MM.1S (cell line): Measurements from ENCODE around the gene DNAH10.

Experiments
- DNase-seq: peaks from one replicate; pipeline ENCODE4 v3.0.0-alpha.2; 2015
- H2AFZ ChIP-seq: fragments of 300-600 bp; sonication (generic); 2 replicates; pipeline ENCODE4 v1.6.0; 2016; ENCODE audit warnings: antibody characterized with exemption, low read length
- H3F3A ChIP-seq: fragments of 300-600 bp; sonication (generic); 2 replicates; pipeline ENCODE4 v1.6.1; 2016; ENCODE audit warnings: mild to moderate bottlenecking, antibody characterized with exemption, low read length, moderate library complexity, mixed read lengths; ENCODE audit not compliant: insufficient read depth
- H3K27ac ChIP-seq: fragments of 300-600 bp; sonication (generic); 2 replicates; pipeline ENCODE4 v1.5.1; 2016; ENCODE audit warnings: mild to moderate bottlenecking, low read length
- H3K27me3 ChIP-seq: fragments of 300-600 bp; sonication (generic); replicated peaks from 2 replicates; pipeline ENCODE4 v1.6.0; 2016; ENCODE audit warnings: low read length; ENCODE audit not compliant: insufficient read depth
- H3K36me3 ChIP-seq: fragments of 300-600 bp; sonication (generic); replicated peaks from 2 replicates; pipeline ENCODE4 v1.6.1; 2016; ENCODE audit warnings: mild to moderate bottlenecking, low read length, mixed read lengths; ENCODE audit not compliant: insufficient read depth
- H3K4me1 ChIP-seq: fragments of 300-600 bp; sonication (generic); 2 replicates; pipeline ENCODE4 v1.6.1; 2016; ENCODE audit warnings: low read length, mixed read lengths
- H3K4me2 ChIP-seq: fragments of 300-600 bp; sonication (generic); 2 replicates; pipeline ENCODE4 v1.6.0; 2016; ENCODE audit warnings: low read depth, low read length
- H3K4me3 ChIP-seq: fragments of 300-600 bp; sonication (generic); 2 replicates; pipeline ENCODE4 v1.5.1; 2016; ENCODE audit warnings: low read length, mixed read lengths
- H3K79me2 ChIP-seq: fragments of 300-600 bp; sonication (generic); 2 replicates; pipeline ENCODE4 v1.6.1; 2016; ENCODE audit warnings: mixed run types, low read length, mixed read lengths
- H3K9ac ChIP-seq: fragments of 300-600 bp; sonication (generic); 2 replicates; pipeline ENCODE4 v1.6.1; 2016; ENCODE audit warnings: low read length, mixed read lengths
- H3K9me2 ChIP-seq: fragments of 300-600 bp; sonication (generic); replicated peaks from 2 replicates; pipeline ENCODE4 v1.6.1; 2016; ENCODE audit warnings: mild to moderate bottlenecking, low read length, mixed read lengths; ENCODE audit not compliant: insufficient read depth
- H3K9me3 ChIP-seq: fragments of 300-600 bp; sonication (generic); replicated peaks from 2 replicates; pipeline ENCODE4 v1.6.1; 2016; ENCODE audit warnings: mild to moderate bottlenecking, low read length, mixed read lengths; ENCODE audit not compliant: insufficient read depth
- H4K20me1 ChIP-seq: fragments of 300-600 bp; sonication (generic); 2 replicates; pipeline ENCODE4 v1.6.1; 2016; ENCODE audit warnings: mild to moderate bottlenecking, low read length, moderate library complexity, mixed read lengths; ENCODE audit not compliant: insufficient read depth
- EZH2 ChIP-seq: fragments of 300-600 bp; sonication (generic); optimal IDR thresholded peaks from 2 replicates; pipeline ENCODE3; 2017; ENCODE audit warnings: low read depth, mild to moderate bottlenecking, antibody characterized with exemption, low read length, mixed read lengths
- EZH2phosphoT487 ChIP-seq: fragments of 300-600 bp; sonication (generic); IDR thresholded peaks from 2 replicates; pipeline ENCODE4 v1.6.1; 2018; ENCODE audit warnings: antibody characterized with exemption, low read length
- TF ChIP-seq, protein P1 (sequence below): fragments of 300-600 bp; sonication (generic); IDR thresholded peaks from 2 replicates; pipeline ENCODE4 v1.5.1; 2016; ENCODE audit warnings: antibody characterized with exemption, low read length, mixed read lengths

Gene DNAH10, protein sequence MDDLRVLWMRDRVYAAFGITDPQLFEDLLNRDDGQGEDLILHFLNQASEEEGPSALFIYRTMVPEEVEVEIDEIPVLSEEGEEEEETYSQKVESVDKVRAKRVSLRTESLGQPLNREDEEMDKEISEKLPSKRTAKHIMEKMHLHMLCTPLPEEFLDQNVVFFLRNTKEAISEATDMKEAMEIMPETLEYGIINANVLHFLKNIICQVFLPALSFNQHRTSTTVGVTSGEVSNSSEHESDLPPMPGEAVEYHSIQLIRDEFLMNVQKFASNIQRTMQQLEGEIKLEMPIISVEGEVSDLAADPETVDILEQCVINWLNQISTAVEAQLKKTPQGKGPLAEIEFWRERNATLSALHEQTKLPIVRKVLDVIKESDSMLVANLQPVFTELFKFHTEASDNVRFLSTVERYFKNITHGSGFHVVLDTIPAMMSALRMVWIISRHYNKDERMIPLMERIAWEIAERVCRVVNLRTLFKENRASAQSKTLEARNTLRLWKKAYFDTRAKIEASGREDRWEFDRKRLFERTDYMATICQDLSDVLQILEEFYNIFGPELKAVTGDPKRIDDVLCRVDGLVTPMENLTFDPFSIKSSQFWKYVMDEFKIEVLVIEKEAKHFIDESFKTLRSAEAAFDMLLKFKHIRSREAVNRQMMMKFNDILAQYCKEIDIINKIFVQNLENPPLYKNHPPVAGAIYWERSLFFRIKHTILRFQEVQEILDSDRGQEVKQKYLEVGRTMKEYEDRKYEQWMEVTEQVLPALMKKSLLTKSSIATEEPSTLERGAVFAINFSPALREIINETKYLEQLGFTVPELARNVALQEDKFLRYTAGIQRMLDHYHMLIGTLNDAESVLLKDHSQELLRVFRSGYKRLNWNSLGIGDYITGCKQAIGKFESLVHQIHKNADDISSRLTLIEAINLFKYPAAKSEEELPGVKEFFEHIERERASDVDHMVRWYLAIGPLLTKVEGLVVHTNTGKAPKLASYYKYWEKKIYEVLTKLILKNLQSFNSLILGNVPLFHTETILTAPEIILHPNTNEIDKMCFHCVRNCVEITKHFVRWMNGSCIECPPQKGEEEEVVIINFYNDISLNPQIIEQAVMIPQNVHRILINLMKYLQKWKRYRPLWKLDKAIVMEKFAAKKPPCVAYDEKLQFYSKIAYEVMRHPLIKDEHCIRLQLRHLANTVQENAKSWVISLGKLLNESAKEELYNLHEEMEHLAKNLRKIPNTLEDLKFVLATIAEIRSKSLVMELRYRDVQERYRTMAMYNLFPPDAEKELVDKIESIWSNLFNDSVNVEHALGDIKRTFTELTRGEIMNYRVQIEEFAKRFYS (N-terminal part only)

DNA sequence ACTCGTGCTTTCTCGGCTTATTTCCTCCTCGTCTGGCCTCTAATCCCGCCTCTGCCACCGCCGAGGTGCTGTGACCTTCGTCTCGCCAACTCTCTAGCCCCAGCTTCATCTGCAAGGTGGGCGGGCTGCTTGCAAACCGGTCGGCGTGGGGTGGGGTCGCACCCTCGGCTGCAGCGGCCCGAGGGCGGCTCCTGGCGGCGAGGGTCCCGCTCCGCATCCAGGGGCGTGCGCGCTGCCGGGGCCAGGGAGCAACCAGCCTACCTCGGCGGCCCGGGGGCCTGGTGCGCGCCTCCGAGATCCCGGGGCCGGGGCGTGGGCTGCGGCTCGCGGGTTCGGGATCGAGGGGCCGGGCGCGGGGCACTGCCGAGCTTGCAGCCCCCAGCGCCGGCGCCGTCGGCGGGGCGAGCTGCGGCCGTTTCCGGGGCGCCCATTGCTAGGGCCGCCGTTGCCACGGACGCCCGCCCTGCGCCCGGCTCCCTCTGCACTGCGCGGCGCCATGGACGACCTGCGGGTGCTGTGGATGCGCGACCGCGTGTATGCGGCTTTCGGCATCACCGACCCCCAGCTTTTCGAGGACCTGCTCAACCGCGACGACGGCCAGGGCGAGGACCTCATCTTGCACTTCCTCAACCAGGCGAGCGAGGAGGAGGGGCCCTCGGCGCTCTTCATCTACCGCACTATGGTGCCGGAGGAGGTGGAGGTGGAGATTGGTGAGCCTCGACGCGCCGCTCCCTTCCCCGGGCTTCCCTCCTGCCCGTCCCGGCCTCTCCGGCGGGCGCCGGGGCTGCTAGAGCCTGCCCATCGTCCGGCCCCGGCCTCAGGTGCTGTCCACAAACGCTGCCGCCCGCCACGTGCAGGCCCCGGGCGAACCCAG is at the start of gene DNAH10:
TSS of gene DNAH10 (plus strand) at position 461 of the 874 bp plus-strand sequence. CDS start at position 497, 36 bp downstream.
- no peak within 1 kb of the TSS for H2AFZ ChIP-seq
- no peak within 1 kb of the TSS for H3K4me3 ChIP-seq
- no peaks in the 10 kb centered on the region for H3K4me1 ChIP-seq
- no peaks in the 10 kb centered on the region for H3K9me3 ChIP-seq
- no peak within 1 kb of the TSS for H3K9ac ChIP-seq
- no peaks in the 10 kb centered on the region for H4K20me1 ChIP-seq
- no peak within 1 kb of the TSS for H3K27ac ChIP-seq
- no peaks in the 10 kb centered on the region for H3K36me3 ChIP-seq
- no peaks in the 10 kb centered on the region for H3K9me2 ChIP-seq
- no peaks in the 10 kb centered on the region for H3K27me3 ChIP-seq
- H3K79me2 ChIP-seq, result no peaks in the 10 kb centered on the region
- no peaks in the 10 kb centered on the region for H3F3A ChIP-seq
- no peak for DNase-seq
- TF ChIP-seq, protein P1, sequence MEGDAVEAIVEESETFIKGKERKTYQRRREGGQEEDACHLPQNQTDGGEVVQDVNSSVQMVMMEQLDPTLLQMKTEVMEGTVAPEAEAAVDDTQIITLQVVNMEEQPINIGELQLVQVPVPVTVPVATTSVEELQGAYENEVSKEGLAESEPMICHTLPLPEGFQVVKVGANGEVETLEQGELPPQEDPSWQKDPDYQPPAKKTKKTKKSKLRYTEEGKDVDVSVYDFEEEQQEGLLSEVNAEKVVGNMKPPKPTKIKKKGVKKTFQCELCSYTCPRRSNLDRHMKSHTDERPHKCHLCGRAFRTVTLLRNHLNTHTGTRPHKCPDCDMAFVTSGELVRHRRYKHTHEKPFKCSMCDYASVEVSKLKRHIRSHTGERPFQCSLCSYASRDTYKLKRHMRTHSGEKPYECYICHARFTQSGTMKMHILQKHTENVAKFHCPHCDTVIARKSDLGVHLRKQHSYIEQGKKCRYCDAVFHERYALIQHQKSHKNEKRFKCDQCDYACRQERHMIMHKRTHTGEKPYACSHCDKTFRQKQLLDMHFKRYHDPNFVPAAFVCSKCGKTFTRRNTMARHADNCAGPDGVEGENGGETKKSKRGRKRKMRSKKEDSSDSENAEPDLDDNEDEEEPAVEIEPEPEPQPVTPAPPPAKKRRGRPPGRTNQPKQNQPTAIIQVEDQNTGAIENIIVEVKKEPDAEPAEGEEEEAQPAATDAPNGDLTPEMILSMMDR, result no peak
- TF ChIP-seq EZH2phosphoT487 (no peak), EZH2 (no peak)
- H3K4me2 ChIP-seq, result no peak within 1 kb of the TSS

DNA sequence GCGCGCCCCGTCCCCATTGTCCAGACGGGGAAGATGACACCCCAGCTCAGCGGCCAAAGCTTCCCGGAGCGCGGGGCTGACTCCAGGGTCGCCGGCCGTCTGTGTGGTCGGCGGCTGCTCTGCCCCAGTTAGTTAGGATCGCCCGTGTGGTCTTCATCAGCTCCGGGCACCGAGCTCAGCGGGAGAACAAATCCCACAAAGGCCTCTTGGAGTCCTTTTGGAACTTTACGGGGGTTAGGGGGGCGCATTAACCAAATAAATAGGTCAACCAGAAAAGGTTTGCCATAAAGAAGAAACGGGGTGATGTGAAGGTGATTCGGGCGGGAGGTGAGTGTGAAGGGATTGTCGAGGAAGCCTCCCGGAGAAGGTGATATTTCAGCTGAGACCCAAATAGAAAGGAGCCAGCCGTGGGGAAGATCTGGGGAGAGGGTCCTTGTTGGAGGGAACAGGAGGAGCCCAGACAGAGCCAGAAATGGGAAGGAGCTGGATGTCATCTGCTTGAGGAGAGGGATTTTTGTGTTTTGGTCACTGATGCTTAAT is 49.3 kb upstream of the DNAH10 start:
- TF ChIP-seq, protein P1, result no peak
- TF ChIP-seq EZH2phosphoT487 (no peak), EZH2 (no peak)
- H2AFZ ChIP-seq, result peak overlapping the region; percentile 61
- no peak for DNase-seq

More for the DNA sequence above, 49.3 kb upstream of the DNAH10 start:
- Histone ChIP-seq H3F3A (peaks cover 8% of the 10 kb centered on the region; the same call in 1 of the 2 replicates), H3K36me3 (no peaks in the 10 kb centered on the region), H4K20me1 (no peaks in the 10 kb centered on the region), H3K4me2 (peak overlapping the region; percentile 68), H3K9me3 (no peaks in the 10 kb centered on the region), H3K4me3 (peak overlapping the region; percentile 74), H3K79me2 (peaks cover 5% of the 10 kb centered on the region; the same call in 1 of the 2 replicates), H3K27ac (no peak overlapping the region), H3K9me2 (no peaks in the 10 kb centered on the region), H3K4me1 (peaks cover 14% of the 10 kb centered on the region), H3K9ac (peak overlapping the region; percentile 68), H3K27me3 (no peaks in the 10 kb centered on the region)
